HuH-7.5 (cell line): ENCODE measurements around the gene DRICH1.
"Not testable (repeated sequence)": the region's sequence is repeated elsewhere in the genome, so short reads cannot be mapped to it uniquely, and the experiment has no call there.

Experiments used
- DNase-seq: peaks from one replicate; pipeline ENCODE4 v3.0.0; 2011; ENCODE audit warnings: low spot score

The DRICH1 gene

GRCh38 chr22:23649071-23649501 is 17.0 kb upstream of the DRICH1 start:
- DNase-seq, result no peak

- not testable (repeated sequence) for DNase-seq
These were observed 14.4 kb upstream of the DRICH1 start for GRCh38 chr22:23646526-23646925.

GRCh38 chr22:23640206-23640605 is 8.1 kb upstream of the DRICH1 start:
- not testable (repeated sequence) for DNase-seq

GRCh38 chr22:23639661-23640060 is 7.5 kb upstream of the DRICH1 start:
- DNase-seq, result no peak

- DNase-seq, result no peak
These were observed 6.5 kb upstream of the DRICH1 start for GRCh38 chr22:23638611-23639010.

- not testable (repeated sequence) for DNase-seq
These were observed 3.2 kb upstream of the DRICH1 start for GRCh38 chr22:23635291-23635690.

- not testable (repeated sequence) for DNase-seq
These were observed 3.9 kb downstream of the DRICH1 start for GRCh38 chr22:23628056-23628743.

- DNase-seq, result not testable (repeated sequence)
These were observed 4.6 kb downstream of the DRICH1 start for GRCh38 chr22:23627401-23628055.

- DNase-seq, result no peak
These were observed 5.7 kb downstream of the DRICH1 start for GRCh38 chr22:23626286-23626975.

- DNase-seq, result no peak
These were observed 9.5 kb downstream of the DRICH1 start for GRCh38 chr22:23622634-23623033.

- DNase-seq, result not testable (repeated sequence)
These were observed 10.2 kb downstream of the DRICH1 start for GRCh38 chr22:23621916-23622315.

GRCh38 chr22:23621082-23621780 is 10.9 kb downstream of the DRICH1 start:
- DNase-seq, result no peak

- DNase-seq, result no peak
These were observed 18.7 kb downstream of the DRICH1 start for GRCh38 chr22:23613193-23613972.

- no peak for DNase-seq
These were observed 21.9 kb downstream of the DRICH1 start for GRCh38 chr22:23609983-23610781.

GRCh38 chr22:23608583-23608982 is 23.5 kb downstream of the DRICH1 start:
- peak; percentile 37 for DNase-seq

GRCh38 chr22:23606204-23607131 is 25.7 kb downstream of the DRICH1 start:
- DNase-seq, result no peak

- DNase-seq, result peak; percentile 66
These were observed 27.0 kb downstream of the DRICH1 start for GRCh38 chr22:23604939-23605712.

- no peak for DNase-seq
These were observed 28.9 kb downstream of the DRICH1 start for GRCh38 chr22:23603266-23603665.
